GM23338 (cell line): ENCODE results near the gene L2HGDH. TPM values are rescaled to one million over a fixed set of nuclear protein-coding genes. Genes with fewer than 3 reads are reported as not detected.

ENCODE experiments used
- ATAC-seq: fragments of 200-7000 bp; cut with Tn5 transposase; 3 replicates; pipeline ENCODE4 v1.9.1; 2020
- DNase-seq: peaks from one replicate; pipeline ENCODE4 v3.0.0-alpha.2; 2015; ENCODE audit warnings: low spot score
- H2AFZ ChIP-seq: fragments of 200-600 bp; sonication (generic); 2 replicates; pipeline ENCODE4 v1.8.0; 2016; ENCODE audit warnings: antibody characterized with exemption, mild to moderate bottlenecking, moderate library complexity
- H3F3A ChIP-seq: fragments of 200-600 bp; sonication (generic); replicated peaks from 2 replicates; pipeline ENCODE4 v1.8.0; 2017; ENCODE audit warnings: antibody characterized with exemption, mixed run types, low read depth
- H3K27ac ChIP-seq: fragments of 200-600 bp; sonication (generic); 2 replicates; pipeline ENCODE4 v1.6.1; 2016; ENCODE audit warnings: low read depth
- H3K27me3 ChIP-seq: fragments of 200-600 bp; sonication (generic); 2 replicates; pipeline ENCODE4 v1.8.0; 2016; ENCODE audit warnings: mild to moderate bottlenecking, mixed run types, moderate library complexity; ENCODE audit not compliant: insufficient read depth
- H3K36me3 ChIP-seq: fragments of 200-600 bp; sonication (generic); 2 replicates; pipeline ENCODE4 v1.8.0; 2016; ENCODE audit warnings: mild to moderate bottlenecking; ENCODE audit not compliant: insufficient read depth
- H3K4me1 ChIP-seq: fragments of 200-600 bp; sonication (generic); 2 replicates; pipeline ENCODE4 v1.8.0; 2016; ENCODE audit warnings: mild to moderate bottlenecking, moderate library complexity; ENCODE audit not compliant: insufficient read depth
- H3K4me2 ChIP-seq: fragments of 200-600 bp; sonication (generic); 2 replicates; pipeline ENCODE4 v1.7.1; 2017; ENCODE audit warnings: mixed run types
- H3K4me3 ChIP-seq: fragments of 200-600 bp; sonication (generic); 2 replicates; pipeline ENCODE4 v1.6.1; 2016; ENCODE audit warnings: mixed run types
- H3K79me2 ChIP-seq: fragments of 200-600 bp; sonication (generic); replicated peaks from 2 replicates; pipeline ENCODE4 v1.8.0; 2017; ENCODE audit warnings: mild to moderate bottlenecking; ENCODE audit not compliant: insufficient read depth
- H3K9me2 ChIP-seq: fragments of 200-600 bp; sonication (generic); 2 replicates; pipeline ENCODE4 v1.8.0; 2017; ENCODE audit not compliant: insufficient read depth
- H4K20me1 ChIP-seq: fragments of 200-600 bp; sonication (generic); replicated peaks from 2 replicates; pipeline ENCODE4 v1.8.0; 2017; ENCODE audit warnings: mild to moderate bottlenecking; ENCODE audit not compliant: insufficient read depth
- H3K27ac Mint-ChIP-seq: 2 replicates; pipeline ENCODE4 v1.8.0; 2020; ENCODE audit warnings: inconsistent platforms, mild to moderate bottlenecking, moderate library complexity, mixed read lengths
- H3K27me3 Mint-ChIP-seq: 3 replicates; pipeline ENCODE4 v1.8.0; 2022; ENCODE audit warnings: low read depth, mild to moderate bottlenecking, moderate library complexity, mixed read lengths, inconsistent platforms; ENCODE audit not compliant: insufficient read depth, poor library complexity
- H3K36me3 Mint-ChIP-seq: 3 replicates; pipeline ENCODE4 v1.8.0; 2021; ENCODE audit warnings: low read depth, mild to moderate bottlenecking, inconsistent platforms, moderate library complexity, mixed read lengths
- H3K4me1 Mint-ChIP-seq: 3 replicates; pipeline ENCODE4 v1.8.0; 2020; ENCODE audit warnings: mild to moderate bottlenecking, inconsistent platforms, mixed read lengths
- H3K4me3 Mint-ChIP-seq: 3 replicates; pipeline ENCODE4 v1.8.0; 2021; ENCODE audit warnings: moderate library complexity, mild to moderate bottlenecking, inconsistent platforms, mixed read lengths
- H3K9me3 Mint-ChIP-seq: 3 replicates; pipeline ENCODE4 v1.8.0; 2020; ENCODE audit warnings: moderate library complexity, mild to moderate bottlenecking, inconsistent platforms, mixed read lengths
- STAT1 ChIP-seq: IDR thresholded peaks from one replicate; pipeline ENCODE4 v1.6.1; 2016; ENCODE audit warnings: antibody characterized with exemption; ENCODE audit not compliant: unreplicated experiment
- polyA plus RNA-seq: library from polyadenylated mRNA; unstranded; fragments of >200 nt; fragmentation: Nextera tagmentation; extraction: Ambion mirVana; gene quantifications from 2 replicates; pipeline ENCODE4 v1.2.1, GENCODE V29; 2016
- total RNA-seq: library from RNA; depleted of rRNA; stranded (reverse); fragments of >200 nt; shearing (Covaris generic); gene quantifications from 2 replicates; pipeline ENCODE4 v1.2.3, GENCODE V29; 2014
- TF ChIP-seq, protein P1 (sequence below): fragments of 250-450 bp; sonication (Bioruptor Pico); IDR thresholded peaks from 2 replicates; pipeline ENCODE4 v1.5.0; 2020; ENCODE audit warnings: mild to moderate bottlenecking, moderate library complexity
- TF ChIP-seq, protein P2 (sequence below): IDR thresholded peaks from one replicate; pipeline ENCODE4 v1.6.1; 2018; ENCODE audit warnings: antibody characterized with exemption; ENCODE audit not compliant: unreplicated experiment

The L2HGDH gene
- total and polyA plus RNA-seq, 2 experiments from 2014 or later, result 13.5 to 28.5 TPM

GRCh38 chr14:50249136-50249775, 62.8 kb downstream of the L2HGDH start:
- 0 out of 2 replicates have a peak, but pooled peaks cover 5% of the 10 kb centered on the region for H3K36me3 ChIP-seq
- TF ChIP-seq STAT1, result no peak
- H4K20me1 ChIP-seq, result no peaks in the 10 kb centered on the region
- no peaks in the 10 kb centered on the region for H3K9me3 Mint-ChIP-seq
- no peaks in the 10 kb centered on the region for H3K9me2 ChIP-seq
- no peaks in the 10 kb centered on the region for H3K4me1 ChIP-seq
- no peak overlapping the region for H3K4me3 Mint-ChIP-seq
- H3F3A ChIP-seq, result no peaks in the 10 kb centered on the region
- no peak overlapping the region for H3K4me3 ChIP-seq
- H2AFZ ChIP-seq, result no peak overlapping the region
- DNase-seq (peak; percentile 12), ATAC-seq (peak; percentile 51)
- H3K27me3 ChIP-seq, result no peaks in the 10 kb centered on the region
- peaks cover 18% of the 10 kb centered on the region for H3K36me3 Mint-ChIP-seq
- H3K27ac Mint-ChIP-seq, result peak overlapping the region; percentile 87
- peak overlapping the region; percentile 47; the same call in 1 of the 2 replicates for H3K27ac ChIP-seq
- no peaks in the 10 kb centered on the region for H3K27me3 Mint-ChIP-seq
- H3K4me2 ChIP-seq, result no peak overlapping the region
- no peaks in the 10 kb centered on the region for H3K79me2 ChIP-seq
- no peaks in the 10 kb centered on the region for H3K4me1 Mint-ChIP-seq

- Histone ChIP-seq H3K4me1 (no peaks in the 10 kb centered on the region), H3K4me3 (no peak overlapping the region), H3K36me3 (0 out of 2 replicates have a peak, but pooled peaks cover 5% of the 10 kb centered on the region), H3F3A (no peaks in the 10 kb centered on the region), H4K20me1 (no peaks in the 10 kb centered on the region), H3K4me2 (no peak overlapping the region), H3K9me2 (no peaks in the 10 kb centered on the region), H3K27ac (no peak overlapping the region), H3K79me2 (no peaks in the 10 kb centered on the region), H2AFZ (no peak overlapping the region), H3K27me3 (no peaks in the 10 kb centered on the region)
- DNase-seq (no peak), ATAC-seq (no peak)
- no peaks in the 10 kb centered on the region for H3K9me3 Mint-ChIP-seq
- TF ChIP-seq, protein P1, sequence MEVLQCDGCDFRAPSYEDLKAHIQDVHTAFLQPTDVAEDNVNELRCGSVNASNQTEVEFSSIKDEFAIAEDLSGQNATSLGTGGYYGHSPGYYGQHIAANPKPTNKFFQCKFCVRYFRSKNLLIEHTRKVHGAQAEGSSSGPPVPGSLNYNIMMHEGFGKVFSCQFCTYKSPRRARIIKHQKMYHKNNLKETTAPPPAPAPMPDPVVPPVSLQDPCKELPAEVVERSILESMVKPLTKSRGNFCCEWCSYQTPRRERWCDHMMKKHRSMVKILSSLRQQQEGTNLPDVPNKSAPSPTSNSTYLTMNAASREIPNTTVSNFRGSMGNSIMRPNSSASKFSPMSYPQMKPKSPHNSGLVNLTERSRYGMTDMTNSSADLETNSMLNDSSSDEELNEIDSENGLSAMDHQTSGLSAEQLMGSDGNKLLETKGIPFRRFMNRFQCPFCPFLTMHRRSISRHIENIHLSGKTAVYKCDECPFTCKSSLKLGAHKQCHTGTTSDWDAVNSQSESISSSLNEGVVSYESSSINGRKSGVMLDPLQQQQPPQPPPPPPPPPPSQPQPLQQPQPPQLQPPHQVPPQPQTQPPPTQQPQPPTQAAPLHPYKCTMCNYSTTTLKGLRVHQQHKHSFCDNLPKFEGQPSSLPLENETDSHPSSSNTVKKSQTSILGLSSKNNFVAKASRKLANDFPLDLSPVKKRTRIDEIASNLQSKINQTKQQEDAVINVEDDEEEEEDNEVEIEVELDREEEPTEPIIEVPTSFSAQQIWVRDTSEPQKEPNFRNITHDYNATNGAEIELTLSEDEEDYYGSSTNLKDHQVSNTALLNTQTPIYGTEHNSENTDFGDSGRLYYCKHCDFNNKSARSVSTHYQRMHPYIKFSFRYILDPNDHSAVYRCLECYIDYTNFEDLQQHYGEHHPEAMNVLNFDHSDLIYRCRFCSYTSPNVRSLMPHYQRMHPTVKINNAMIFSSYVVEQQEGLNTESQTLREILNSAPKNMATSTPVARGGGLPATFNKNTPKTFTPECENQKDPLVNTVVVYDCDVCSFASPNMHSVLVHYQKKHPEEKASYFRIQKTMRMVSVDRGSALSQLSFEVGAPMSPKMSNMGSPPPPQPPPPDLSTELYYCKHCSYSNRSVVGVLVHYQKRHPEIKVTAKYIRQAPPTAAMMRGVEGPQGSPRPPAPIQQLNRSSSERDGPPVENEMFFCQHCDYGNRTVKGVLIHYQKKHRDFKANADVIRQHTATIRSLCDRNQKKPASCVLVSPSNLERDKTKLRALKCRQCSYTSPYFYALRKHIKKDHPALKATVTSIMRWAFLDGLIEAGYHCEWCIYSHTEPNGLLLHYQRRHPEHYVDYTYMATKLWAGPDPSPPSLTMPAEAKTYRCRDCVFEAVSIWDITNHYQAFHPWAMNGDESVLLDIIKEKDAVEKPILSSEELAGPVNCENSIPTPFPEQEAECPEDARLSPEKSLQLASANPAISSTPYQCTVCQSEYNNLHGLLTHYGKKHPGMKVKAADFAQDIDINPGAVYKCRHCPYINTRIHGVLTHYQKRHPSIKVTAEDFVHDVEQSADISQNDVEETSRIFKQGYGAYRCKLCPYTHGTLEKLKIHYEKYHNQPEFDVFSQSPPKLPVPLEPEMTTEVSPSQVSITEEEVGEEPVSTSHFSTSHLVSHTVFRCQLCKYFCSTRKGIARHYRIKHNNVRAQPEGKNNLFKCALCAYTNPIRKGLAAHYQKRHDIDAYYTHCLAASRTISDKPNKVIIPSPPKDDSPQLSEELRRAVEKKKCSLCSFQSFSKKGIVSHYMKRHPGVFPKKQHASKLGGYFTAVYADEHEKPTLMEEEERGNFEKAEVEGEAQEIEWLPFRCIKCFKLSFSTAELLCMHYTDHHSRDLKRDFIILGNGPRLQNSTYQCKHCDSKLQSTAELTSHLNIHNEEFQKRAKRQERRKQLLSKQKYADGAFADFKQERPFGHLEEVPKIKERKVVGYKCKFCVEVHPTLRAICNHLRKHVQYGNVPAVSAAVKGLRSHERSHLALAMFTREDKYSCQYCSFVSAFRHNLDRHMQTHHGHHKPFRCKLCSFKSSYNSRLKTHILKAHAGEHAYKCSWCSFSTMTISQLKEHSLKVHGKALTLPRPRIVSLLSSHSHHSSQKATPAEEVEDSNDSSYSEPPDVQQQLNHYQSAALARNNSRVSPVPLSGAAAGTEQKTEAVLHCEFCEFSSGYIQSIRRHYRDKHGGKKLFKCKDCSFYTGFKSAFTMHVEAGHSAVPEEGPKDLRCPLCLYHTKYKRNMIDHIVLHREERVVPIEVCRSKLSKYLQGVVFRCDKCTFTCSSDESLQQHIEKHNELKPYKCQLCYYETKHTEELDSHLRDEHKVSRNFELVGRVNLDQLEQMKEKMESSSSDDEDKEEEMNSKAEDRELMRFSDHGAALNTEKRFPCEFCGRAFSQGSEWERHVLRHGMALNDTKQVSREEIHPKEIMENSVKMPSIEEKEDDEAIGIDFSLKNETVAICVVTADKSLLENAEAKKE (CRISPR knock-in tag), result no peak
- TF ChIP-seq, protein P2, sequence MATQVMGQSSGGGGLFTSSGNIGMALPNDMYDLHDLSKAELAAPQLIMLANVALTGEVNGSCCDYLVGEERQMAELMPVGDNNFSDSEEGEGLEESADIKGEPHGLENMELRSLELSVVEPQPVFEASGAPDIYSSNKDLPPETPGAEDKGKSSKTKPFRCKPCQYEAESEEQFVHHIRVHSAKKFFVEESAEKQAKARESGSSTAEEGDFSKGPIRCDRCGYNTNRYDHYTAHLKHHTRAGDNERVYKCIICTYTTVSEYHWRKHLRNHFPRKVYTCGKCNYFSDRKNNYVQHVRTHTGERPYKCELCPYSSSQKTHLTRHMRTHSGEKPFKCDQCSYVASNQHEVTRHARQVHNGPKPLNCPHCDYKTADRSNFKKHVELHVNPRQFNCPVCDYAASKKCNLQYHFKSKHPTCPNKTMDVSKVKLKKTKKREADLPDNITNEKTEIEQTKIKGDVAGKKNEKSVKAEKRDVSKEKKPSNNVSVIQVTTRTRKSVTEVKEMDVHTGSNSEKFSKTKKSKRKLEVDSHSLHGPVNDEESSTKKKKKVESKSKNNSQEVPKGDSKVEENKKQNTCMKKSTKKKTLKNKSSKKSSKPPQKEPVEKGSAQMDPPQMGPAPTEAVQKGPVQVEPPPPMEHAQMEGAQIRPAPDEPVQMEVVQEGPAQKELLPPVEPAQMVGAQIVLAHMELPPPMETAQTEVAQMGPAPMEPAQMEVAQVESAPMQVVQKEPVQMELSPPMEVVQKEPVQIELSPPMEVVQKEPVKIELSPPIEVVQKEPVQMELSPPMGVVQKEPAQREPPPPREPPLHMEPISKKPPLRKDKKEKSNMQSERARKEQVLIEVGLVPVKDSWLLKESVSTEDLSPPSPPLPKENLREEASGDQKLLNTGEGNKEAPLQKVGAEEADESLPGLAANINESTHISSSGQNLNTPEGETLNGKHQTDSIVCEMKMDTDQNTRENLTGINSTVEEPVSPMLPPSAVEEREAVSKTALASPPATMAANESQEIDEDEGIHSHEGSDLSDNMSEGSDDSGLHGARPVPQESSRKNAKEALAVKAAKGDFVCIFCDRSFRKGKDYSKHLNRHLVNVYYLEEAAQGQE, result no peak
- no peaks in the 10 kb centered on the region for H3K4me1 Mint-ChIP-seq
- H3K4me3 Mint-ChIP-seq, result no peak overlapping the region
- no peak overlapping the region for H3K27ac Mint-ChIP-seq
- peaks cover 10% of the 10 kb centered on the region for H3K36me3 Mint-ChIP-seq
- H3K27me3 Mint-ChIP-seq, result no peaks in the 10 kb centered on the region
These were observed 64.8 kb downstream of the L2HGDH start for GRCh38 chr14:50247245-50247644.
